Neural progenitor cell (in vitro differentiated cells): Measurements from ENCODE around the gene RNF157. TPM values are rescaled to one million over a fixed set of nuclear protein-coding genes. Genes with fewer than 3 reads are reported as not detected.

Experiments
- DNase-seq: peaks from one replicate; pipeline ENCODE4 v3.0.0-alpha.2; 2016; ENCODE audit warnings: low spot score
- H2AFZ ChIP-seq: fragments of 200-600 bp; sonication (generic); replicated peaks from 2 replicates; pipeline ENCODE4 v1.6.1; 2016; ENCODE audit warnings: antibody characterized with exemption
- H3F3A ChIP-seq: fragments of 200-600 bp; sonication (generic); 2 replicates; pipeline ENCODE4 v1.6.1; 2016; ENCODE audit warnings: antibody characterized with exemption, low read depth
- H3K27ac ChIP-seq: fragments of 200-600 bp; sonication (generic); 2 replicates; pipeline ENCODE4 v1.5.1; 2016; ENCODE audit warnings: mild to moderate bottlenecking
- H3K27me3 ChIP-seq: fragments of 200-600 bp; sonication (generic); 2 replicates; pipeline ENCODE4 v1.6.1; 2016; ENCODE audit warnings: mild to moderate bottlenecking, moderate library complexity
- H3K36me3 ChIP-seq: fragments of 200-600 bp; sonication (generic); 2 replicates; pipeline ENCODE4 v1.5.1; 2016
- H3K4me1 ChIP-seq: fragments of 200-600 bp; sonication (generic); 2 replicates; pipeline ENCODE4 v1.6.1; 2016; ENCODE audit warnings: mixed run types
- H3K4me2 ChIP-seq: fragments of 200-600 bp; sonication (generic); 2 replicates; pipeline ENCODE4 v1.6.1; 2016
- H3K4me3 ChIP-seq: fragments of 200-600 bp; sonication (generic); 2 replicates; pipeline ENCODE4 v1.5.1; 2016
- H3K79me2 ChIP-seq: fragments of 200-600 bp; sonication (generic); 2 replicates; pipeline ENCODE4 v1.6.1; 2016; ENCODE audit warnings: low read depth
- H3K9ac ChIP-seq: fragments of 200-600 bp; sonication (generic); 2 replicates; pipeline ENCODE4 v1.6.1; 2016
- H3K9me3 ChIP-seq: fragments of 200-600 bp; sonication (generic); 2 replicates; pipeline ENCODE4 v1.5.1; 2016; ENCODE audit warnings: low read depth
- H4K20me1 ChIP-seq: fragments of 200-600 bp; sonication (generic); 2 replicates; pipeline ENCODE4 v1.6.1; 2016; ENCODE audit warnings: low read depth
- H3K27ac Mint-ChIP-seq: 3 replicates; pipeline ENCODE4 v1.8.0; 2021; ENCODE audit warnings: mixed read lengths
- H3K27me3 Mint-ChIP-seq: 2 replicates; pipeline ENCODE4 v1.8.0; 2022; ENCODE audit warnings: low read depth, mild to moderate bottlenecking, inconsistent platforms, moderate library complexity, mixed read lengths; ENCODE audit not compliant: insufficient read depth
- H3K36me3 Mint-ChIP-seq: 3 replicates; pipeline ENCODE4 v1.8.0; 2021; ENCODE audit warnings: mixed read lengths
- H3K4me1 Mint-ChIP-seq: 3 replicates; pipeline ENCODE4 v1.8.0; 2021; ENCODE audit warnings: mixed read lengths
- H3K4me3 Mint-ChIP-seq: 3 replicates; pipeline ENCODE4 v1.8.0; 2021; ENCODE audit warnings: mild to moderate bottlenecking, moderate library complexity, mixed read lengths
- H3K9me3 Mint-ChIP-seq: 3 replicates; pipeline ENCODE4 v1.8.0; 2020; ENCODE audit warnings: mixed read lengths
- EZH2 ChIP-seq: fragments of 200-600 bp; sonication (generic); IDR thresholded peaks from 2 replicates; pipeline ENCODE4 v1.6.1; 2017; ENCODE audit warnings: antibody characterized with exemption, mild to moderate bottlenecking, moderate library complexity
- EZH2phosphoT487 ChIP-seq: fragments of 200-600 bp; sonication (generic); IDR thresholded peaks from 2 replicates; pipeline ENCODE4 v1.6.1; 2017; ENCODE audit warnings: antibody characterized with exemption
- total RNA-seq: library from RNA; depleted of rRNA; stranded (reverse); fragments of >200 nt; gene quantifications from 2 replicates; pipeline ENCODE4 v1.2.3, GENCODE V29; 2015; ENCODE audit warnings: low replicate concordance
- TF ChIP-seq, protein P1 (sequence below): fragments of 200-600 bp; sonication (generic); IDR thresholded peaks from 2 replicates; pipeline ENCODE4 v1.5.1; 2017; ENCODE audit warnings: antibody characterized with exemption, mild to moderate bottlenecking

RNF157 gene
- total RNA-seq, 1 donor from 2014 or later, result 21.0 TPM

DNA sequence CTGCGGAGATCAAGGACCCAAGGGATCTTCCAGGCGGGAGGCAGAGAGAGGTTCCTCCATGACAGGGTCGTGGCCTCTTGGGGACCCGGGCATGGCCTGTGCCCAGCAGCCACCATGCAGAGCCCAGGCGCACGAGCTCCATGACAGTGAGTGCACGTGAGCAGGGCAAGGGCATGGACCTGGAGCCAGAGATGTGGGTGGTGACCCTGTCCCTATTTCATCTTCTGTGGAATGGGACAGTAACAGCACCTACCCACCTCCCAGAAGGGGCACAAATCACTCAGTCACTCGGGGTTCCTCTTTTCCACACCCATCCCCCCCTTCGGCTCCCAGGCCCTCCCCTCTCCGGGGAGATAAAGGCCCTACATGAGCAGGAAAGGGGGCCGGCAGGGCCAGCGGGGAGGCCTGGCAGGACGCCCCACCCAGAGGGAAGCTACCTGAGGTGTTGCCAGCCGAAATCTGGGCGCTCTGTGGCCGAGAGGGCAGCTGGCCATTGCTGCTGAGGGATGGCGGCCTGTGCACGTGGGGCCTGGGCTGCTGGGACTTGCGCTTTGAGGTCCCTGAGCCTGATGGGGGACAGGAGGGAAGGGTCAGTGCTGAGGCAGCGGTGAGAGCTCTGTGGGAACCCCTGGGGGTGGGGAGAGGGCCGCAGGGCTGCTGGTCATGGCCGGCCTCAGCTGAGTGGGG, 35.2 kb upstream of the RNF157 start:
- H3K4me1 Mint-ChIP-seq, result peaks cover 7% of the 10 kb centered on the region
- Histone ChIP-seq H3K4me2 (no peak overlapping the region), H3K36me3 (no peaks in the 10 kb centered on the region), H3K27me3 (no peaks in the 10 kb centered on the region), H3K4me3 (no peak overlapping the region), H3K79me2 (no peaks in the 10 kb centered on the region), H4K20me1 (peaks cover 19% of the 10 kb centered on the region), H3K9me3 (no peaks in the 10 kb centered on the region), H2AFZ (no peak overlapping the region), H3K9ac (no peak overlapping the region), H3F3A (peaks cover 7% of the 10 kb centered on the region), H3K4me1 (peaks cover 12% of the 10 kb centered on the region), H3K27ac (no peak overlapping the region)
- H3K4me3 Mint-ChIP-seq, result no peak overlapping the region
- no peaks in the 10 kb centered on the region for H3K36me3 Mint-ChIP-seq
- no peak overlapping the region for H3K27ac Mint-ChIP-seq
- TF ChIP-seq EZH2 (no peak), EZH2phosphoT487 (no peak)
- TF ChIP-seq, protein P1, sequence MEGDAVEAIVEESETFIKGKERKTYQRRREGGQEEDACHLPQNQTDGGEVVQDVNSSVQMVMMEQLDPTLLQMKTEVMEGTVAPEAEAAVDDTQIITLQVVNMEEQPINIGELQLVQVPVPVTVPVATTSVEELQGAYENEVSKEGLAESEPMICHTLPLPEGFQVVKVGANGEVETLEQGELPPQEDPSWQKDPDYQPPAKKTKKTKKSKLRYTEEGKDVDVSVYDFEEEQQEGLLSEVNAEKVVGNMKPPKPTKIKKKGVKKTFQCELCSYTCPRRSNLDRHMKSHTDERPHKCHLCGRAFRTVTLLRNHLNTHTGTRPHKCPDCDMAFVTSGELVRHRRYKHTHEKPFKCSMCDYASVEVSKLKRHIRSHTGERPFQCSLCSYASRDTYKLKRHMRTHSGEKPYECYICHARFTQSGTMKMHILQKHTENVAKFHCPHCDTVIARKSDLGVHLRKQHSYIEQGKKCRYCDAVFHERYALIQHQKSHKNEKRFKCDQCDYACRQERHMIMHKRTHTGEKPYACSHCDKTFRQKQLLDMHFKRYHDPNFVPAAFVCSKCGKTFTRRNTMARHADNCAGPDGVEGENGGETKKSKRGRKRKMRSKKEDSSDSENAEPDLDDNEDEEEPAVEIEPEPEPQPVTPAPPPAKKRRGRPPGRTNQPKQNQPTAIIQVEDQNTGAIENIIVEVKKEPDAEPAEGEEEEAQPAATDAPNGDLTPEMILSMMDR, result no peak
- H3K27me3 Mint-ChIP-seq, result peaks cover 3% of the 10 kb centered on the region
- no peaks in the 10 kb centered on the region for H3K9me3 Mint-ChIP-seq
- no peak for DNase-seq

DNA sequence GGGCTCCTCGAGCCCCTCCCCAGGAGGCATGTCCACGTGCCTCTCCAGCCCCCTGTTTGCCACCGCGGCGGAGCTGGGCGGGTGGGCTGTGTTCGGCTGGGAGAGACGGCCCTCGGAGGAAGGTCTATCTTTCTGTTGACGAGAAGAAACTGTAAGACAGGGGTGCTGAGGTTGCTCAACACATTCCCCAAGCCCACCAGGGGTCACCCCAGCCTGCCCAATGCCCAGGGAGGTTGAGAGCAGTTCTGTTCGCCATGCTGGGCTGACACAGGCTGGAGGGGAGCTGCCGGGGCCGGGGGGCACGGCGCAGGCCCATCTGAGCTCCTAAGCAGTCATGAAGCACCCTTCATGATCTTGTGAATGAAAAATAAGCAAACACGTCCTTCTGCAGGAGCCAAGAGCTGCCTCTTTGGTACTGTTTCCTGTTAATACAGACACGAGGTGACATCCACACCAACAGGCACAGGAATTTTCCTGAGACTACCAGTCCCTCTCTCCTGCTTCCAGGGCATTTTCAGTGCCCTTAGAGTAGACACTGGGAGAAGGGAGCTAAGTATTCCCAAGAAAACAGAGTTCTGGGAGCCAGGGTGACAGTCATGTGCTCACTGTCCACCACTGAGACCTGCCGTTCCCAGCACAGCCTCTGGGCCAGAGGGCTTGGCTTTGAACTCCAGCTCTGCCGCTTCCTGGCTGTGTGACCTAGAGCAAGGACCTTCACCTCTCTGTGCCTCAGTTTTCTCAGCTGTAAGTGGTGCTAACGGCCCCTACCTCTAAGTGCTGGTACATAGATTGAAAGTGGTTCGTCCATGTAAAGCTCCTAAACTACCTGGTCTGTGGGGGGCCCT, 34.0 kb upstream of the RNF157 start:
- Histone ChIP-seq H3K4me3 (no peak overlapping the region), H3K4me2 (no peak overlapping the region), H3K4me1 (peaks cover 12% of the 10 kb centered on the region), H3K27ac (no peak overlapping the region), H3F3A (peaks cover 7% of the 10 kb centered on the region), H3K79me2 (peaks cover 5% of the 10 kb centered on the region), H4K20me1 (peaks cover 24% of the 10 kb centered on the region), H3K9ac (no peak overlapping the region), H3K27me3 (no peaks in the 10 kb centered on the region), H2AFZ (no peak overlapping the region), H3K9me3 (no peaks in the 10 kb centered on the region), H3K36me3 (no peaks in the 10 kb centered on the region)
- Mint-ChIP-seq H3K4me3 (no peak overlapping the region), H3K36me3 (no peaks in the 10 kb centered on the region), H3K27ac (no peak overlapping the region), H3K27me3 (no peaks in the 10 kb centered on the region), H3K4me1 (peaks cover 12% of the 10 kb centered on the region), H3K9me3 (no peaks in the 10 kb centered on the region)
- no peak for DNase-seq
- no peak for TF ChIP-seq EZH2phosphoT487

DNA sequence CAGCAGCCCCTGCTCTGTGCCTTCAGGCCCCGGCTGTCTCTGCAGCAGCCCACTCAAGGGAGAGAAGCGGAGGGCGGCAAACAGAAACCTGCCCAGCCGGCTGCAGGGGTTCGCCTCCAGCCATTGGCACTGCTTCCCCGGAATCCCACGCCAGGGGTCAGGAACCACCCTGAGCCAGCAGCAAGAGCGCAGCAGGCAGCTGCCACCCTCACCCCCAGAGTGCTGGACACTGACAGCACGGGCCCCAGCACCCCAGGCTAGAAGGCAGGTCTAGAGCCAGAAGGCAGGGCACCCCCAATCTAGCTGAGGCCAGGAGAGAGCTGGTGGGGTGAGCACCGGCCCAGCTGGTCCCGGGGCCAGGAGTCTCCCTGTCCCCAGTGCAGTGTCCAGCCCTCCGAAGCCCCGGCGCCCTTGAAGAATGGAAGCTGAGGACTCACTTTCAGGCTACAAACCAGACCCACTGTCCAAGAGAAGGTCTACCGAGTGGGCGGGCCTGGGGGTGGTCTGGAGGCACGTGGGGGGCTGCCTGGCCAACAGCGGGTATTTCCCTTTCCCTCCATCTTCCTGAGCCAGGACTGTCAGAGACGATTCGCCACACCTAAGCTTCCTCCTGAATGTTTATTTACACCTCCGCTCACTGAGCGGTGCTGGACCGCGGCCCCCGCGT, 33.3 kb upstream of the RNF157 start:
- H2AFZ ChIP-seq, result no peak overlapping the region
- no peak overlapping the region for H3K27ac ChIP-seq
- no peak overlapping the region for H3K9ac ChIP-seq
- no peaks in the 10 kb centered on the region for H3K9me3 ChIP-seq
- no peak overlapping the region for H3K4me2 ChIP-seq
- H3K9me3 Mint-ChIP-seq, result no peaks in the 10 kb centered on the region
- peaks cover 15% of the 10 kb centered on the region for H3K4me1 Mint-ChIP-seq
- H3K4me3 Mint-ChIP-seq, result no peak overlapping the region
- no peak overlapping the region for H3K27ac Mint-ChIP-seq
- peaks cover 27% of the 10 kb centered on the region for H4K20me1 ChIP-seq
- TF ChIP-seq EZH2phosphoT487, result no peak
- TF ChIP-seq, protein P1, result no peak
- H3K27me3 Mint-ChIP-seq, result no peaks in the 10 kb centered on the region
- no peaks in the 10 kb centered on the region for H3K36me3 ChIP-seq
- H3K4me1 ChIP-seq, result peaks cover 12% of the 10 kb centered on the region
- no peaks in the 10 kb centered on the region for H3K36me3 Mint-ChIP-seq
- H3K79me2 ChIP-seq, result peaks cover 11% of the 10 kb centered on the region
- no peak overlapping the region for H3K4me3 ChIP-seq
- H3K27me3 ChIP-seq, result no peaks in the 10 kb centered on the region
- no peak for DNase-seq
- peaks cover 7% of the 10 kb centered on the region for H3F3A ChIP-seq
